Calu3 (cell line): Measurements from ENCODE around the gene PSMD13. TPM values are rescaled to one million over a fixed set of nuclear protein-coding genes. Genes with fewer than 3 reads are reported as not detected.

ENCODE experiments used
- BruUV-seq: library from RNA; stranded (reverse); fragments of 400-500 nt; replicated peaks from 2 replicates; lab custom pipeline; 2021; lab: Mats Ljungman, UMichigan
- CTCF ChIA-PET: fragments of 300-600 bp; sonication (Branson Sonifier 250); formaldehyde crosslinking; loops from one replicate; lab custom pipeline; 2022; ENCODE audit warnings: antibody characterized with exemption; lab: Charles Lee
- DNase-seq: peaks from one replicate; pipeline ENCODE4 v3.0.0; 2022
- H3K27ac Mint-ChIP-seq: one replicate; pipeline ENCODE4 v1.8.0; 2022; ENCODE audit warnings: mixed read lengths; ENCODE audit not compliant: unreplicated experiment
- H3K27me3 Mint-ChIP-seq: one replicate; pipeline ENCODE4 v1.8.0; 2022; ENCODE audit warnings: mixed read lengths; ENCODE audit not compliant: unreplicated experiment
- H3K36me3 Mint-ChIP-seq: one replicate; pipeline ENCODE4 v1.8.0; 2022; ENCODE audit warnings: mild to moderate bottlenecking, moderate library complexity, mixed read lengths; ENCODE audit not compliant: insufficient read depth, unreplicated experiment
- H3K4me1 Mint-ChIP-seq: one replicate; pipeline ENCODE4 v1.8.0; 2022; ENCODE audit warnings: mild to moderate bottlenecking, low read depth, mixed read lengths; ENCODE audit not compliant: unreplicated experiment
- H3K4me3 Mint-ChIP-seq: one replicate; pipeline ENCODE4 v1.8.0; 2022; ENCODE audit warnings: mild to moderate bottlenecking, low read depth, moderate library complexity, mixed read lengths; ENCODE audit not compliant: unreplicated experiment
- H3K9me3 Mint-ChIP-seq: one replicate; pipeline ENCODE4 v1.8.0; 2022; ENCODE audit warnings: low read depth, mixed read lengths; ENCODE audit not compliant: unreplicated experiment
- CTCF ChIP-seq: fragments of 200-600 bp; IDR thresholded peaks from one replicate; pipeline ENCODE4 v1.8.0; 2022; ENCODE audit warnings: antibody characterized with exemption; ENCODE audit not compliant: unreplicated experiment
- intact Hi-C: fragments of 100-400 bp; cut with micrococcal nuclease; formaldehyde crosslinking; loops from one replicate; pipeline ENCODE4 v1.10.0; 2022; ENCODE audit not compliant: unreplicated experiment
- total RNA-seq: library from RNA; stranded (reverse); gene quantifications from 2 replicates; pipeline ENCODE4 v1.2.3, GENCODE V29; 2022

The PSMD13 gene
- total RNA-seq, 1 experiment from 2014 or later = 172 TPM

GRCh38 chr11:280706-281485 is 44.1 kb downstream of the PSMD13 start:
- TF ChIP-seq CTCF = no peak
- no peaks in the 10 kb centered on the region for H3K36me3 Mint-ChIP-seq
- peaks cover 90% of the 10 kb centered on the region for H3K27me3 Mint-ChIP-seq
- intact Hi-C loops = no loop called here
- H3K4me1 Mint-ChIP-seq = no peaks in the 10 kb centered on the region
- peak overlapping the region; percentile 21 for H3K4me3 Mint-ChIP-seq
- no peak for DNase-seq
- no peak overlapping the region for H3K27ac Mint-ChIP-seq
- CTCF ChIA-PET = interaction anchor here (0.5 to 0.7 kb wide), 3 partner anchors 23 to 113 kb away, joined by 3 to 4 read pairs (median 3); partner anchors contain the start of gene PKP3
- peaks cover 5% of the 10 kb centered on the region for H3K9me3 Mint-ChIP-seq
- no TSS peak for BruUV-seq

- Mint-ChIP-seq H3K9me3 (peaks cover 3% of the 10 kb centered on the region), H3K4me3 (no peak overlapping the region), H3K27me3 (peaks cover 90% of the 10 kb centered on the region), H3K36me3 (no peaks in the 10 kb centered on the region), H3K4me1 (no peaks in the 10 kb centered on the region), H3K27ac (no peak overlapping the region)
- intact Hi-C loops = no loop called here
- CTCF ChIA-PET = no interaction called here
- no peak for TF ChIP-seq CTCF
- BruUV-seq = no TSS peak
- no peak for DNase-seq
These were observed 44.8 kb downstream of the PSMD13 start for GRCh38 chr11:281486-282161.

- peaks cover 90% of the 10 kb centered on the region for H3K27me3 Mint-ChIP-seq
- H3K4me1 Mint-ChIP-seq = no peaks in the 10 kb centered on the region
These were observed 45.4 kb downstream of the PSMD13 start for GRCh38 chr11:282171-282570.

More at GRCh38 chr11:282171-282570, 45.4 kb downstream of the PSMD13 start:
- CTCF ChIA-PET = no interaction called here
- no TSS peak for BruUV-seq
- TF ChIP-seq CTCF = no peak
- Mint-ChIP-seq H3K4me3 (no peak overlapping the region), H3K9me3 (no peaks in the 10 kb centered on the region), H3K27ac (no peak overlapping the region), H3K36me3 (no peaks in the 10 kb centered on the region)
- intact Hi-C loops = no loop called here
- DNase-seq = no peak
